ENCODE data around the gene TTC5.
"Not testable (repeated sequence)": the region's sequence is repeated elsewhere in the genome, so short reads cannot be mapped to it uniquely, and the experiment has no call there.

TTC5 gene

GRCh38 chr14:20305265-20306078 is at the start of gene TTC5:
TSS of gene TTC5 (minus strand) at chr14:20305951. CDS start at chr14:20305937, 14 bp downstream.
- peak; percentile 96 for DNase-seq

DNA sequence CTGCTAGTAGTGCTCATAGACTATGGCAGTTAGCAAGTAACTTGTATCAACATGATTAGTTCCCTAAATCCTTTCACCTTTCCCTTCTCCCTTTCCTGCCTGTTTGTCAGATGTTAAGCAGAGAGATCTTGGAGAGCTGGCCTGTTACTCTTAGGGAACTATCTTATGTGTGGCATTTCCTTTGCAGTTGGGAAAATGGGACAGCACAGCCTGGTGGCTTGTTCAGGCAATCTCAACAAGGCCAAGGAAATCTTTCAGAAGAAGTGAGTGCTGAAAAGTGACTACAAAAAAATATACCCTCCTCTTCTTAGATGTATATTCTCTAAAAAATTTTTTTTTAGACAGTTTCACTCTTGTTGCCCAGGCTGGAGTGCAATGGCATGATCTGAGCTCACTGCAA is 45.1 kb upstream of the TTC5 start:
- no peak for DNase-seq

DNA sequence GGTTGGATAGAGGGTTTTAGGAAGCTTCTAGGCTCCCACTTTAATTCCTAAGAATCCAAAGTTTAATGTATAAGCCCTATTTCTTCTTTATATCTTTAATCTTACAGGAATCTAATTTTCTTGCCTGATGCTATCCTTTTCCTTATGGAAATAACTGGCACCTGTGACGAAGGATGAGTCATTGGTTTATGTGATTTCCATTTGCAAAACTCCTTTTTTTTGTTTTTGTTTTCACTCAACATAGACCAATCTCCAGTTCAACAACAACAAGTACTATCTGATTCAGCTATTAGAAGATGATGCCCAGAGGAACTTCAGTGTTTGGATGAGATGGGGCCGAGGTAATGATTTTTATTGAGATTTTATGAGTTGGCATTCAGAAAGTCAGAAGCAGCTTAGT is 44.5 kb upstream of the TTC5 start:
- DNase-seq: no peak

- no peak for DNase-seq
These were observed 42.0 kb upstream of the TTC5 start for GRCh38 chr14:20347747-20348146.

GRCh38 chr14:20346713-20347112 is 41.0 kb upstream of the TTC5 start:
- no peak for DNase-seq

- DNase-seq: no peak
These were observed 39.6 kb upstream of the TTC5 start for GRCh38 chr14:20345366-20345765.

GRCh38 chr14:20343862-20344220 is 38.1 kb upstream of the TTC5 start:
- no peak for DNase-seq

GRCh38 chr14:20343092-20343861 is 37.5 kb upstream of the TTC5 start, which contains the start of gene PARP2:
TSS of gene PARP2 (plus strand) at chr14:20343635. CDS start at chr14:20343642, 7 bp downstream.
- peak; percentile 98 for DNase-seq

- no peak for DNase-seq
These were observed 35.9 kb upstream of the TTC5 start for GRCh38 chr14:20341646-20342045.

DNA sequence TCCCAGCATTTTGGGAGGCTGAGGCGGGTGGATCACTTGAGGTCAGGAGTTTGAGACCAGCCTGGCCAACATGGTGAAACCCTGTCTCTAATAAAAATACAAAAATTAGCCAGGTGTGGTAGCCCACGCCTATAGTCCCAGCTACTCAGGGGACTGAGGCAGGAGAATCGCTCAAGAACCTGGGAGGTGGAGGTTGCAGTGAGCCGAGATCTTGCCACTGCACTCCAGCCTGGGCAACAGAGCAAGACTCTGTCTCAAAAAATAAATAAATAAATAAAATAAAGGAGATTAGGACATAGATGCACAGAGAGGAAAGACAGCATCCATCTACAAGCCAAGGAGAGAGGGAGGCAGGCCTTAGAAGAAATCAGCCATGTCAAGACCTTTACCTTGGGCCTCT is 35.3 kb upstream of the TTC5 start:
- DNase-seq: not testable (repeated sequence)

GRCh38 chr14:20334017-20334416 is 28.3 kb upstream of the TTC5 start:
- no peak for DNase-seq

DNA sequence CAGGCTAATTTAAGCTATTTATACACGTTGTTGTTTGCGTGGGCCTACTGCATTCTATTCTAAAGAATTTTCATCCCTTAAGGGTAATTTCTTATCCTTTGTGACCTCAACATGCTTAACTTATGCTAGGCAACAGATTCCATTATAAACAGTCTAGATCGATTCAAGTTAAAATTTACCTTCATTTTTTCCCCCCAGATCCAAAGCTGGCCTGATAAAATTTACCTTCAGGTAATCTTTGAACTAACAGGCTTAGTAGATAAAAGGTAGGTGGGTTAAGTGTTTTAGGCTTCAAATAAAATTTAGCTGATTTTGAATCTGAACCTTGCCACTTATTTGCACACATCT is 27.7 kb upstream of the TTC5 start:
- no peak for DNase-seq

GRCh38 chr14:20332788-20333493 is 27.2 kb upstream of the TTC5 start, which contains the start of gene CCNB1IP1:
TSS of gene CCNB1IP1 (minus strand) at chr14:20333279. CDS start at chr14:20316523, 16,756 bp downstream.
- peak; percentile 58 for DNase-seq

- DNase-seq: no peak
These were observed 26.7 kb upstream of the TTC5 start for GRCh38 chr14:20332431-20332787.

DNA sequence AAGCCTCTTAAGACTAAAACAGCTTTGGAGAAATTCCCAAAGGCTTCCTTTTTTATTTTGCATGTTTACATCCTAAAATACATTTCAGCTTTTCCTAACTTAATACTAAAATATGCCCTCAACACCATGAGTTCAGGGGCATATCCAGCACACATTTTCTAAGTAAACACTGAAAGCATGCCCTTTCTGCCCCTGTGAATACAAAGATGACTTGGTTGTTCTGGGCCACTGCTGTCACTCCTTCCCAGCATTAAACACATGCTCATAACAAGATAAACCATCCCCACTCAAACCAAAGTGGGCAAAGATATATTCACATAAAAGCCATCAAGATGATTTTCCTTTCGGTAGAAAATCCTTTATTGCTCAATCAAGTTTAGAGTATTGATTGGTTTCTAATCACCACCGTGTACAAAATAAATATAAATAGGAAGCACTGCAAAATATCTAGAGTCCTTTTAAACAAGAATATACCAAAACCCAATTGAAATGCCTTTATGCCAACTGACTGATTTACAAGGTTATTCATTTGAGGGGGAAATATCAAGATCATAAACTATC is 25.4 kb upstream of the TTC5 start:
- no peak for DNase-seq

GRCh38 chr14:20329355-20329754 is 23.6 kb upstream of the TTC5 start:
- no peak for DNase-seq

DNA sequence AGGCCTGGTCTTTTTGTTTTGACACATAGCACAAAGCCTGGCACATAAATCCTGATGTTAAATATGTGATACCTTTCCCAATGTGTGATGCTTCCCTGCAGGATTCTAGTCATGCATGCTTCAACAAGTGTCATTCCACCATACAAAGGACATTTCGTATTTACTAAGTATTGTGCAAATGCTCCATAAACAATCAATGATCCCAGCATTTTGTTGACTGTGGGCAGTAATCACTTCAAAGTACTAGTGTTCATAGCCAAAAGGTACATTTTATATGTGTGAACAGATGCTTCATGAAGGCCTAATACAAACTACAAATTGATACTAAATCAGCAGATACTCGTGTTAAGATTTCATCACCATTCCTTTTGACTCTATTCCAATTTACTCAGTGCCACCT is 23.0 kb upstream of the TTC5 start:
- DNase-seq: no peak

GRCh38 chr14:20327005-20327869 is 21.5 kb upstream of the TTC5 start:
- DNase-seq: no peak

GRCh38 chr14:20317720-20318119 is 12.0 kb upstream of the TTC5 start:
- no peak for DNase-seq

GRCh38 chr14:20314026-20314425 is 8.3 kb upstream of the TTC5 start:
- DNase-seq: no peak

DNA sequence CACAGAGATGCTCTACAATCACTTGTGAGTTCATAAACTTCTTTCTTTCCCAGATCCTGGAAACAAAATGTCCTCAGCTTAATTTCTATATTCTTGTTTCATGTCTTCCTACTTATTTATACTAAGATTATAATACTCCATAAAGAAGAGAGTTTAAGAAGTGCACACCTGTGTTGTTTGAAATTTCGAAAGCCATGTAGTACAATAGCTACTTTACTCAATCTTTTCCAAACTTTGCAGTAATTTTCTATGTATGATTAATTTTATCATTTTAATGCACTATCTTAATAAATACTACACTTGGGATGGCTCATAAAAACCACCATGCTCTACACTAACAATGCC is 300 bp upstream of the TTC5 start:
- no peak for DNase-seq

DNA sequence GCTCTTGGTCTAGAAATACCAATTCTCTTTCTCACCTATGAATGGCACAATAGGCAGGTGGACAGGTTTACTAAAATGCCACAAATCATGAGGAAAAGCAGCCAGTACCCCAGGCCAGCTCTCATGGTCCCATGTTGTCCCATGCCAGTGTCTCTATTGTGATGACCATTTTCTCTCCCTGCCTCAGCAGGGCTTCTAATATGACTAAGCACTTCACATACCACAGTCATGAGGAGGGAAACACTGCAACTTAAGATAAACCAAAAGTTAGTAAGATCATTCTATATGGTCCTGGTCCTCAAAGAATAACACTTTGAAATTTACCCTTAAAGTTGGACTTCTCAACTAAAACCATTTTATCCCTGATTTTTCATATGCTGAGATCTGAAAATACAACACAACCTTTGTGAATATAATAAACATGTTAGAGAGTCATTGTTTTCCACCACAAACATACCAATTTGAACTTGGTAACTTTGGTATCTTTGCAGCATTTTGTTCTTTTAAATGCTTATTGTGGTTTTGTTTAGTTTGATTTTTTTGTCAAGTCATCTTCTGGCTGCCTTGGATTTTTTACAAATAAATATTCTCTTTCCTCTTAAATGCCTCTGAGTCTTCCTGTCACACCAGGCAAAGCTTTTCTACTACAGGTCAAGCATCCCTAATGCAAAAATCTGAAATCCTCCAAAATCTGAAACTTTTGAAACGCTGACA is 3.6 kb downstream of the TTC5 start:
- DNase-seq: no peak

All from activated CD8-positive, alpha-beta memory T cell treated with anti-CD3 and anti-CD28 coated beads, Interleukin-2, amount 50 U/mL, for 48 hours (primary cell).